ENCODE results near the gene RPTOR. TPM values are rescaled to one million over a fixed set of nuclear protein-coding genes. Genes with fewer than 3 reads are reported as not detected.

The RPTOR gene
- total RNA-seq, 1 donor from 2014 or later, result 32.0 TPM

GRCh38 chr17:80959330-80960036 lies 414.8 kb downstream of the RPTOR start:
- H3K4me1 ChIP-seq (ENCODE audit: insufficient read depth, low read length), result peaks cover 9% of the 10 kb centered on the region
- H3K27ac ChIP-seq (ENCODE audit: low read depth, low read length), result no peak overlapping the region
- Mint-ChIP-seq H3K27me3 (ENCODE audit: low read depth, unreplicated experiment) (no peaks in the 10 kb centered on the region), H3K27ac (ENCODE audit: unreplicated experiment) (no peak overlapping the region), H3K4me3 (ENCODE audit: unreplicated experiment) (no peak overlapping the region), H3K9me3 (ENCODE audit: unreplicated experiment) (no peaks in the 10 kb centered on the region), H3K36me3 (ENCODE audit: low read depth, unreplicated experiment) (peaks cover 6% of the 10 kb centered on the region), H3K4me1 (ENCODE audit: low read depth, unreplicated experiment) (no peaks in the 10 kb centered on the region)
- no peak overlapping the region for H3K9ac ChIP-seq (ENCODE audit: low read length)
- no peak overlapping the region for H3K4me3 ChIP-seq (ENCODE audit: insufficient read depth, low read depth, low read length)
- no peak for FAIRE-seq
- peak; percentile 79 for DNase-seq (ENCODE audit: low read depth)
- H3K27me3 ChIP-seq (ENCODE audit: insufficient read depth, low read length), result no peaks in the 10 kb centered on the region
- peak overlapping the region; percentile 50 for H3K4me2 ChIP-seq (ENCODE audit: low read length)
- H4K20me1 ChIP-seq (ENCODE audit: insufficient read depth, low read length), result no peaks in the 10 kb centered on the region
- no peaks in the 10 kb centered on the region for H3K36me3 ChIP-seq (ENCODE audit: insufficient read depth, low read length)
- H3K9me3 ChIP-seq (ENCODE audit: insufficient read depth, low read depth, low read length), result no peaks in the 10 kb centered on the region
- H3K79me2 ChIP-seq (ENCODE audit: insufficient read depth, low read length), result no peaks in the 10 kb centered on the region
- TF ChIP-seq, protein P1, sequence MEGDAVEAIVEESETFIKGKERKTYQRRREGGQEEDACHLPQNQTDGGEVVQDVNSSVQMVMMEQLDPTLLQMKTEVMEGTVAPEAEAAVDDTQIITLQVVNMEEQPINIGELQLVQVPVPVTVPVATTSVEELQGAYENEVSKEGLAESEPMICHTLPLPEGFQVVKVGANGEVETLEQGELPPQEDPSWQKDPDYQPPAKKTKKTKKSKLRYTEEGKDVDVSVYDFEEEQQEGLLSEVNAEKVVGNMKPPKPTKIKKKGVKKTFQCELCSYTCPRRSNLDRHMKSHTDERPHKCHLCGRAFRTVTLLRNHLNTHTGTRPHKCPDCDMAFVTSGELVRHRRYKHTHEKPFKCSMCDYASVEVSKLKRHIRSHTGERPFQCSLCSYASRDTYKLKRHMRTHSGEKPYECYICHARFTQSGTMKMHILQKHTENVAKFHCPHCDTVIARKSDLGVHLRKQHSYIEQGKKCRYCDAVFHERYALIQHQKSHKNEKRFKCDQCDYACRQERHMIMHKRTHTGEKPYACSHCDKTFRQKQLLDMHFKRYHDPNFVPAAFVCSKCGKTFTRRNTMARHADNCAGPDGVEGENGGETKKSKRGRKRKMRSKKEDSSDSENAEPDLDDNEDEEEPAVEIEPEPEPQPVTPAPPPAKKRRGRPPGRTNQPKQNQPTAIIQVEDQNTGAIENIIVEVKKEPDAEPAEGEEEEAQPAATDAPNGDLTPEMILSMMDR (IDR thresholded peaks at IDR 0.05; ENCODE audit: insufficient read depth, low read depth, low read length), result no peak
- TF ChIP-seq EZH2 (IDR thresholded peaks at IDR 0.05; ENCODE audit: insufficient read depth, low read length), result no peak
- peak overlapping the region; percentile 41 for H2AFZ ChIP-seq (ENCODE audit: low read depth, low read length)

DNA sequence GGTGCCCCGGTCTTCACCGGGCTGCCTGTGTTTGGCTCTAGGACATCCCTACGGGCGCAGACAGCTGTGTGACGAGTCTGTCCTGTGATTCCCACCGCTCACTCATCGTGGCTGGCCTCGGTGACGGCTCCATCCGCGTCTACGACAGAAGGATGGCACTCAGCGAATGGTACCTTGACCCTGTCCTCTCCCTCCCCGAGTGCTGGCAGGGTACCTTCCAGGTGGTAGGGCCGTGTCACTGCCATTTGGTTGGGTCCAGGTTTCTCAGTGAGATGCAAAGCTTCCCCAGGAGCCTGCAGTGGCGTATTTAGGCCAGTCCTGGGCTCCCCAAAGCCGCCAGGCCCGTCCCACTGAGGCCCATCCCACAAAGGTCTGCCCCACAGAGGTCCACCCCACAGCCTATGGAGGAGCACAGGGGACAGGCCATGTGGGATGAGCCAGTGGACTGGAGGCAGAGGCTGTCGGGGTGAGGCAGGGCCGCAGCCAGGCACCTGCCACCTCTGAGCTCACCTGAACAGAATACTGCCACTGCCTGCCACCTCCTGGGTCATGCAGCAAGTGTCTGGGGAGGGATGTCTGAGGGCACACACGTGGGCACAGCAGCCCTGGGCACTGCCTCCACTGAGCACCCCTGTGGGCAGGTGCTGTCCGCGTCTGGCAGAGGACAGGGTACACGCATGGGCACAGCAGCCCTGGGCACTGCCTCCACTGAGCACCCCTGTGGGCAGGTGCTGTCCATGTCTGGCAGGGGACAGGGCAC lies 415.6 kb downstream of the RPTOR start:
- H3K9ac ChIP-seq (ENCODE audit: low read length), result no peak overlapping the region
- peaks cover 4% of the 10 kb centered on the region for H3K36me3 Mint-ChIP-seq (ENCODE audit: low read depth, unreplicated experiment)

More for the DNA sequence above, 415.6 kb downstream of the RPTOR start:
- H2AFZ ChIP-seq (ENCODE audit: low read depth, low read length), result no peak overlapping the region
- no peaks in the 10 kb centered on the region for H3K36me3 ChIP-seq (ENCODE audit: insufficient read depth, low read length)
- no peaks in the 10 kb centered on the region for H3K79me2 ChIP-seq (ENCODE audit: insufficient read depth, low read length)
- Mint-ChIP-seq H3K27me3 (ENCODE audit: low read depth, unreplicated experiment) (no peaks in the 10 kb centered on the region), H3K27ac (ENCODE audit: unreplicated experiment) (no peak overlapping the region), H3K9me3 (ENCODE audit: unreplicated experiment) (no peaks in the 10 kb centered on the region), H3K4me1 (ENCODE audit: low read depth, unreplicated experiment) (no peaks in the 10 kb centered on the region), H3K4me3 (ENCODE audit: unreplicated experiment) (no peak overlapping the region)
- peaks cover 9% of the 10 kb centered on the region for H3K4me1 ChIP-seq (ENCODE audit: insufficient read depth, low read length)
- FAIRE-seq, result no peak
- no peak overlapping the region for H3K27ac ChIP-seq (ENCODE audit: low read depth, low read length)
- no peaks in the 10 kb centered on the region for H4K20me1 ChIP-seq (ENCODE audit: insufficient read depth, low read length)
- TF ChIP-seq EZH2 (IDR thresholded peaks at IDR 0.05; ENCODE audit: insufficient read depth, low read length), result no peak
- TF ChIP-seq, protein P1 (IDR thresholded peaks at IDR 0.05; ENCODE audit: insufficient read depth, low read depth, low read length), result no peak
- H3K4me2 ChIP-seq (ENCODE audit: low read length), result no peak overlapping the region
- DNase-seq (ENCODE audit: low read depth), result no peak
- no peaks in the 10 kb centered on the region for H3K9me3 ChIP-seq (ENCODE audit: insufficient read depth, low read depth, low read length)
- no peak overlapping the region for H3K4me3 ChIP-seq (ENCODE audit: insufficient read depth, low read depth, low read length)
- no peaks in the 10 kb centered on the region for H3K27me3 ChIP-seq (ENCODE audit: insufficient read depth, low read length)
